SK-MEL-5 (cell line): ENCODE results near the gene CAMSAP1. TPM values are rescaled to one million over a fixed set of nuclear protein-coding genes. Genes with fewer than 3 reads are reported as not detected.

Source experiments
- DNase-seq: peaks from one replicate; pipeline ENCODE4 v3.0.0-alpha.2; 2016; ENCODE audit warnings: low read depth, low spot score
- in situ Hi-C: cut with HindIII; loops from 2 replicates; pipeline ENCODE4 v1.10.0; 2016; ENCODE audit warnings: low sequenced_read_pairs, high pct_unique_total_duplicates, low pct_unique_long_range_greater_than_20kb
- total RNA-seq: library from RNA; depleted of rRNA; stranded (reverse); fragments of >200 nt; shearing (Covaris generic); gene quantifications from 2 replicates; pipeline ENCODE4 v1.2.3, GENCODE V29; 2014

The CAMSAP1 gene
- total RNA-seq, 1 experiment from 2014 or later, result 14.7 TPM

GRCh38 chr9:135794361-135794885, 112.9 kb downstream of the CAMSAP1 start:
- DNase-seq, result no peak
- in situ Hi-C loops, result no loop called here

GRCh38 chr9:135794057-135794335, 113.3 kb downstream of the CAMSAP1 start:
- in situ Hi-C loops, result no loop called here
- peak; percentile 18 for DNase-seq

GRCh38 chr9:135793221-135794056, 113.9 kb downstream of the CAMSAP1 start:
- no peak for DNase-seq

GRCh38 chr9:135792268-135793128, 114.8 kb downstream of the CAMSAP1 start:
- in situ Hi-C loops, result no loop called here
- DNase-seq, result peak; percentile 62

More at GRCh38 chr9:135793221-135794056, 113.9 kb downstream of the CAMSAP1 start:
- in situ Hi-C loops, result no loop called here

- no peak for DNase-seq
- in situ Hi-C loops, result no loop called here
These were observed 115.7 kb downstream of the CAMSAP1 start for GRCh38 chr9:135791431-135792267.

- in situ Hi-C loops, result no loop called here
- DNase-seq, result no peak
These were observed 116.5 kb downstream of the CAMSAP1 start for GRCh38 chr9:135790850-135791249.

GRCh38 chr9:135790356-135790755, 117.0 kb downstream of the CAMSAP1 start:
- no peak for DNase-seq
- in situ Hi-C loops, result no loop called here

- DNase-seq, result no peak
- in situ Hi-C loops, result no loop called here
These were observed 117.5 kb downstream of the CAMSAP1 start for GRCh38 chr9:135789838-135790291.

- in situ Hi-C loops, result no loop called here
- DNase-seq, result no peak
These were observed 118.6 kb downstream of the CAMSAP1 start for GRCh38 chr9:135788576-135789300.

- no peak for DNase-seq
- in situ Hi-C loops, result no loop called here
These were observed 119.4 kb downstream of the CAMSAP1 start for GRCh38 chr9:135787776-135788575.

- in situ Hi-C loops, result no loop called here
- no peak for DNase-seq
These were observed 120.0 kb downstream of the CAMSAP1 start for GRCh38 chr9:135787317-135787716.

- in situ Hi-C loops, result no loop called here
- no peak for DNase-seq
These were observed 121.1 kb downstream of the CAMSAP1 start for GRCh38 chr9:135786146-135786690.

- no peak for DNase-seq
- in situ Hi-C loops, result no loop called here
These were observed 122.3 kb downstream of the CAMSAP1 start for GRCh38 chr9:135785013-135785575.

GRCh38 chr9:135783540-135784245, 123.7 kb downstream of the CAMSAP1 start:
- in situ Hi-C loops, result no loop called here
- peak; percentile 15 for DNase-seq

- in situ Hi-C loops, result no loop called here
- DNase-seq, result no peak
These were observed 124.4 kb downstream of the CAMSAP1 start for GRCh38 chr9:135782946-135783345.
